GM08714 (cell line): ENCODE data around the gene MRPL58.

Experiments used
- H3K4me3 ChIP-seq: fragments of 200-500 bp; sonication (Bioruptor generic); 2 replicates; pipeline ENCODE4 v1.5.1; 2014; ENCODE audit warnings: mild to moderate bottlenecking, low read length, inconsistent platforms
- ZNF274 ChIP-seq: IDR thresholded peaks from 2 replicates; pipeline ENCODE4 v1.6.1; 2012; ENCODE audit warnings: mild to moderate bottlenecking, low read depth, low read length

Gene MRPL58

DNA sequence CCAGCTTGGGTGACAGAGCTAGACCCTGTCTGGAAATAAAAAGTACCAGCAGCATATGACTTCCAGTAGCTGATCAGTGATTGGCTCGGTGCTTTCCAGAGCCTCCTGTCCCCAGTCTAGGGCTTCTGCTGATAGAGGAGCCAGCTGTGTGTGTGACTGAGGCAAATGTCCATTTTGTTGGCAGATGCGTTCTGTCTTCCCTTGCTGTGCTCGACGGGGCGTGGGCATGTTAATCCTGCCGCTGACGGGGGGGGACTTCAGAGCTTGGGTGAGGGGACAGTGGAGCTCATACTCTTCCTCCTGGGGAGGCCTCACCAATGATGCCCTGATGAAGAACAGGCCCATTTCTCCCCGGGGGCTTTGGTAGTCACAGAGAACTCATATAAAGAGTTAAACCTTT, 49.1 kb downstream of the MRPL58 start:
- no peak overlapping the region for H3K4me3 ChIP-seq
- TF ChIP-seq ZNF274 = no peak

DNA sequence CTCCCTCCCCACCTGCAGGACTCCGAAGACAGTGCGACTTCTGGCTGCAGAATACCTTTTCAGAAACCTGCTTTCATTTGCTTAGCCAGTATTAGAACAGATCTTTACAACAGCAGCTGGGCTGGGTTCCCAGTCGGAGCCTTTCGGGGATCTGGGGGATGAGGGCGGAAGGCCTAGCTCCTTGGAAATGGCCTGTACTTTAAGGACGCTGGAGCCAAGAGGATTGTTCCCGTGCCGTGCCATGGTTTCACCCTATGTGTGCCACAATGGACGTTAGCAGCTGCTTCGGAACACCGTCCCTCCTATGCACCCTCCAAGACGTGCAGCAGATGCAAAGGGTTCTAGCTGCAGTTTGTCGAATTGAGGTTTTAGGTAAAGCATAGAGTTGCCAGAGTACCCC, 50.7 kb downstream of the MRPL58 start:
- TF ChIP-seq ZNF274 = no peak
- H3K4me3 ChIP-seq = no peak overlapping the region

DNA sequence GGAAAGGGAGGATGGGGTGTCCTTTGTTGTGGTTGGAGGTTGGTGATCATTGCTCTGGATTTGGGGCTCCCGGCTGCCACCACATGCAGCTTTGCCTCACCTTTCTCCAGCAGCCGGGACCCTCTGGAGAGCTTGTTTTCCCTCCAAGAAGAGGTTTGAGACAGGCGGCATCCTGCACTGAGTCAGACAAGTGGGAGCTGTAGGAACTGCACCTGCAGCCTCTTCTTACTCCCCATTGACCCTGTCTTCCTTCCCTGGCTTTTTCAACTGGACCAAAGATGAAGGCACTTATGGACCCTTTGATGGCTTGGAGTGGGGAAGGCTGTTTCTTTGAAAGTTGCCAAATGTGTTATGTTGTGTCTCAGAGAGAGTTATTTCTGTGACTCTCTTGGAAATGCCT, 51.2 kb downstream of the MRPL58 start:
- H3K4me3 ChIP-seq = no peak overlapping the region
- TF ChIP-seq ZNF274 = no peak

DNA sequence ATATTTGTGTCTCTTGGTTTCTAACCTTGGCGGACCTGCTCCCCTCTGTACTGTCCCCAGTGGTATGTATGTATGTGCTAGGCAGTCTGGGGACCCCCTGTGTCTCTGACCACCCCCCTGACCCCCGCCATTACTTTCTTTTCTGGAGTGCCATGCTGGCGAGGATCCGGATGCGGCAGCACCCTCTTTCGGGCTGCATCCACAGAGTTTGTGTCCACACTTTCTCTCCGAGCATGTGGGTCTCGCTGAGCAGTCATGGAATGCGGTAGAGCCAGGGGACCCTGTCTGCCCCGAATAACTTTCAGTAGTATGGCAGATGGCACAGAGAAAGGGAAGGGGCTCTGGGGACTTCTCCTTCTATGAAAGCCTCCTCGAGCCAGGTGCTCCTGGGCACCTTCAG, 51.6 kb downstream of the MRPL58 start:
- TF ChIP-seq ZNF274 = no peak
- no peak overlapping the region for H3K4me3 ChIP-seq

DNA sequence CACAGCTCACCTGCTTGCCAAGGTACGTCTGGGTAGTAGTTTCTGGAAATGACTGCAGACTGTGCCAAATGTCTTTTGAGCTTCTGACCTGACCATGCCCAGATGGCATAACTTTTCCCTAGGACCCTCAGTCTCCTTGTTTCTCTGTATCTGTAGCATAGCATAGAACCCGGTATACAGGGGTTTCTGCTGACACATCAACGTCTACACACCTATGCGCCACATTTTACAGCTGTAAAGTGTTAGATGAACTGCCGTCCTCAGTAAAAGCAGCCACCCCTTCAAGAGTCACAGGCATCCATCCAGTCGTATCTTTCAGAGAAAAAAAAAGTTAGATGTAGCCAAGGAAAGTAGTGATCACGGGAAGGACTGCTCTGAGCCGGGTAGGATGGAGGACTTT, 52.0 kb downstream of the MRPL58 start:
- H3K4me3 ChIP-seq = no peak overlapping the region
- no peak for TF ChIP-seq ZNF274

DNA sequence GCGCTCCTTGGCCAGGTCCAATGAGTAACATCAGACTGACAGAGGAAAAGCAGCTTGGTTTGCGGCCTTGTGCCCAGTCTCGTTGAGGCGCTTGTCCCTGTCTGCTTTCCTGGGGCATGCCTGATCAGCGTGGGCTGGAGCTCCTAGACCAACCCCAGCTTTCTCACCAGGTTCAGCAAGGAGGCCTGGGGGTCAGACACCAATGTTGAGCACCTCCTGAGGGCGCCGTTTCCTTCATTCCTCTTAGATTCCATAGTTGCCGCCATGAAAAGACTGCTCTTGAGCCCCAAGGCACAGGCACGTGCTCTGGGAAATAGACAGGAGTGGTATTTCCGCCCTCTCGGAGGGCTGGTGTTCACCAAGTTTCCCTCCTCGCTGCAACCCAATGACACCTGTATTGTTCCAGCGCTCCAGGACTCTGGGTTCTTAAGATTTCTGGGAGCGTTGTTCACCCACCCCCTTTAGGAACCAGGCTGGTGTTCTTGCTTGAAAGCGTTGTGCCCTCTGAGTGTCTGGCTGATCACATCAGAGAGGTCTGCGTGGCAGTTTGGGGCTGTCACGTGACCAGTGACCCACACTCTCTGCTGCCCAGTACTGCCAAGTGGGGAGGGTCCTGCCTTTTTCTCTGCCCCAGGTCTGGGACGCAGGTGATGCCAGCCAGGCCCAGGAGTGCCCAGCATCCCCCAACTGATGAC, 52.5 kb downstream of the MRPL58 start:
- TF ChIP-seq ZNF274 = no peak
- H3K4me3 ChIP-seq = no peak overlapping the region

DNA sequence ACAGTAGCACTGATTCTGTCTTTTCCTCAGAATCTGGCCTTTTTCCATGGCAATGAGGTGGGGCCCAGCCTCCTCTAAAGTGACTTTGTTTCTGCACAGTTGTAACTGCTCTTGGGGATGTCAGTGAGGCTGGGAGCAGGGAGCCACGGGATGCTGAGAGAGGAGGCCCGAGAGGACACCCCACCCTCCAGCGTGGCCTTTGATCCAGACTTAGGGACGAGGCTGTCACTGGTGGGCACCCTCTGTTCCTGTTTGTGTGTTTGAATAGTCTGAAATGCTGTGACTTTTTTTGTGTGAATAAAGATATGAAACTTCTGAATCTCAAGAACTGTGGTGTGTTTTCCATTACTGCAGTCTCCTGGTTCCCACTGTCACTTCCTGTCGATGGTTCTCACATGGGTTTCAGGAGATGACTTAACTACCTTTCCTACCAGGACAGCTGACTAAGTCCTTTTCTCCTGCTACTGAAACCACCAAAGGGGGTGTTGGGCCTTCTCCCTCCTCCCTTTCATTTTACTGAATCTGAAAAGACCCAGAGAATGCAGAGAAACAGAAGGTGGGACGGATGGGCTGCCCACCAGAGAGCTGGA, 53.2 kb downstream of the MRPL58 start:
- H3K4me3 ChIP-seq = no peak overlapping the region
- no peak for TF ChIP-seq ZNF274

DNA sequence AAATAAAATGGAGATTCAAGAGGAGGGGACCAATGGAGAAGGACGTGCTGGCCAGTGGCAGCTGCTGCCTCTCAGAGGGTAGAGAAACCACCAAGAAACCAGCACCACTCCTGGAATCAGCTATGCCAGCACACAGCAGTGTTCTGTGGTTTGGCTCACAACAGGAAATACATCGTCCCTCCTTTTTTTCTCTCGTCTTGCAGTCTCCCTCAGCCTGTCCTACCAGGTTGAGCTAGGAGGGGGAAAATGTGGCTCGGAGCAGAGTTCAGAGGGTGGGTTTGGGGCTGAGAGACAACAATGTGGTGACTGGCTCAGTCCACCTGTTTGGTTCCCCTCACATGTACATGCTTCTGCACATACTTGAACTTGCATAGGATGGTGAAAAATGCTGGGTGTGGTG, 55.4 kb downstream of the MRPL58 start:
- H3K4me3 ChIP-seq = no peak overlapping the region
- TF ChIP-seq ZNF274 = no peak

DNA sequence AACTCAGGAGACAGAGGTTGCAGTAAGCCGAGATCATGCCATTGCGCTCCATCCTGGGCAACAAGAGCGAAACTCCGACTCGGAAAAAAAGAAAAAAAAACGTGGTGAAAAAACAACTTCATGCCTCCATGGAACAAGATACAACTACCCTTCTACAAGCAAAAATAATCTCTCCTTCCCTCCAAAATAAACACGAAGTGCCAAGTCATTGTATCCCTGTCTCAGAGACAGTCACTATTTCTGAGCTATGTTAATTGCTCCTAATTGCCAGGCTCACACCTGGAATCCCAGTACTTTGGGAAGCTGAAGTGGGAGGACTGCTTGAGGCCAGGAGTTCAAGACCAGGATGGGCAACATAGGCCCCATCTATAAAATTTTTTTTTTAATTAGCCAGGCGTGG, 56.3 kb downstream of the MRPL58 start:
- TF ChIP-seq ZNF274 = no peak
- no peak overlapping the region for H3K4me3 ChIP-seq

DNA sequence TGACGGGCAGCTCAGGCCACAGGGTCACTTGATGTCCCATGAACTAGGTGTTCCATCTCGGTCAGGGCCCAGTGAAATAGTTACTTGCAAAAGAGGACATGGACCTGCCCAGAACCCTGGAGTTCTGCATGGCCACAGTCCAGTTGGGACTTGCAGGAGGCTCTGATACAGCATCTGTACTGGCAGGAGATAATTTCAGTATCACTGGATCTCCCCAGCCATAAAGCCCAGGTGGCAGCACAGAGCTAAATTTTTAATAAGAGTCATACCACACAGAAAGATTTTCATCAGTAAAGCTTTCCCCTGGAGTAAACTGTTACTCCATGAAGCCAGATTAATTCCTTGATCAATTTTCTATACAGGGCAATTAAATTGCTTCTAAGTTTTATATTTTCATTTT, 57.3 kb downstream of the MRPL58 start:
- H3K4me3 ChIP-seq = no peak overlapping the region
- no peak for TF ChIP-seq ZNF274
